Erythroblast (primary cell): ENCODE data around the gene HMGN1.

ENCODE experiments used
- GATA1 ChIP-seq: IDR thresholded peaks from 2 replicates; pipeline ENCODE4 v1.6.1; 2011; ENCODE audit warnings: low read depth, mild to moderate bottlenecking, control low read depth, low read length, moderate library complexity
- POLR2A ChIP-seq: IDR thresholded peaks from 2 replicates; pipeline ENCODE4 v1.6.1; 2011; ENCODE audit warnings: mild to moderate bottlenecking, low read length

GRCh38 chr21:39325458-39325857 is 23.4 kb downstream of the HMGN1 start:
- TF ChIP-seq POLR2A (no peak), GATA1 (no peak)
